Keratinocyte (primary cell): ENCODE results near the gene NKAP. TPM values are rescaled to one million over a fixed set of nuclear protein-coding genes. Genes with fewer than 3 reads are reported as not detected.

ENCODE experiments used
- DNase-seq: peaks from one replicate; pipeline ENCODE4 v3.0.0-alpha.2; 2011; ENCODE audit warnings: low read depth, missing footprints, low spot score
- FAIRE-seq: peaks from 2 replicates; lab custom pipeline; 2011; peaks lifted over from hg19 to GRCh38; lab: Jason Lieb, UNC
- H2AFZ ChIP-seq: 2 replicates; pipeline ENCODE4 v1.6.0; 2012; ENCODE audit warnings: low read length, control low read depth, inconsistent platforms; ENCODE audit not compliant: control insufficient read depth
- H3K27ac ChIP-seq: 2 replicates; pipeline ENCODE4 v1.5.1; 2011; ENCODE audit warnings: low read length; ENCODE audit not compliant: control insufficient read depth, insufficient read depth
- H3K27me3 ChIP-seq: 3 replicates; pipeline ENCODE4 v1.6.0; 2011; ENCODE audit warnings: low read length; ENCODE audit not compliant: control insufficient read depth, insufficient read depth; ENCODE audit errors: extremely low read depth
- H3K36me3 ChIP-seq, 2 experiments: 2 replicates in 1 of 2; 3 replicates in 1 of 2; pipeline ENCODE4 v1.5.1; 2011; ENCODE audit warnings: low read length in 2 of 2, mild to moderate bottlenecking in 1 of 2; ENCODE audit not compliant: control insufficient read depth in 2 of 2, insufficient read depth in 2 of 2; ENCODE audit errors: extremely low read depth in 1 of 2
- H3K4me1 ChIP-seq: 3 replicates; pipeline ENCODE4 v1.5.1; 2011; ENCODE audit warnings: low read length; ENCODE audit not compliant: control insufficient read depth, insufficient read depth; ENCODE audit errors: extremely low read depth
- H3K4me2 ChIP-seq: 3 replicates; pipeline ENCODE4 v1.6.0; 2011; ENCODE audit warnings: low read depth, low read length; ENCODE audit not compliant: control insufficient read depth, insufficient read depth; ENCODE audit errors: extremely low read depth
- H3K4me3 ChIP-seq, 3 experiments: fragments of 200-600 bp in 1 of 3; sonication (generic) in 1 of 3; 2 replicates in 2 of 3; 3 replicates in 1 of 3; pipeline ENCODE4 v1.5.1; 2011 to 2016; ENCODE audit warnings: low read length in 3 of 3, mild to moderate bottlenecking in 3 of 3, control low read depth in 2 of 3, inconsistent platforms in 1 of 3, low read depth in 1 of 3, mixed read lengths in 1 of 3, mixed run types in 1 of 3, moderate library complexity in 1 of 3; ENCODE audit not compliant: control insufficient read depth in 2 of 3, insufficient read depth in 2 of 3; ENCODE audit errors: extremely low read depth in 1 of 3
- H3K79me2 ChIP-seq: 2 replicates; pipeline ENCODE4 v1.6.0; 2012; ENCODE audit warnings: low read length; ENCODE audit not compliant: control insufficient read depth, insufficient read depth
- H3K9ac ChIP-seq: 3 replicates; pipeline ENCODE4 v1.6.0; 2011; ENCODE audit warnings: low read length; ENCODE audit not compliant: control insufficient read depth, insufficient read depth; ENCODE audit errors: extremely low read depth
- H3K9me1 ChIP-seq: 3 replicates; pipeline ENCODE4 v1.6.0; 2011; ENCODE audit warnings: low read length; ENCODE audit not compliant: control insufficient read depth, insufficient read depth; ENCODE audit errors: extremely low read depth
- H3K9me3 ChIP-seq: 2 replicates; pipeline ENCODE4 v1.5.1; 2012; ENCODE audit warnings: low read depth, low read length; ENCODE audit not compliant: control insufficient read depth
- H4K20me1 ChIP-seq: 3 replicates; pipeline ENCODE4 v1.6.0; 2011; ENCODE audit warnings: low read length; ENCODE audit not compliant: control insufficient read depth, insufficient read depth; ENCODE audit errors: extremely low read depth
- EZH2 ChIP-seq: IDR thresholded peaks from one replicate; pipeline ENCODE4 v1.6.1; 2012; ENCODE audit warnings: inconsistent platforms, mild to moderate bottlenecking, low read length, moderate library complexity
- dilution Hi-C: fragments of 300-500 bp; cut with MboI; formaldehyde crosslinking; loops from one replicate; pipeline ENCODE4 v1.7.0; 2020; ENCODE audit warnings: low sequenced_read_pairs; ENCODE audit not compliant: extremely low pct_ligation_motif_present
- polyA plus RNA-seq, 5 experiments: library from polyadenylated mRNA; depleted of rRNA in 3 of 5; stranded (reverse) in 3 of 5; stranded (forward) in 1 of 5; unstranded in 1 of 5; fragments of >200 nt; gene quantifications; 1 replicate in 1 of 5; 2 replicates in 3 of 5; 3 replicates in 1 of 5; pipeline versions ENCODE4 v1.2.1 to v1.2.3, GENCODE V29; 2011 to 2012; ENCODE audit warnings: missing spikeins in 2 of 5, low read depth in 1 of 5, low replicate concordance in 1 of 5
- TF ChIP-seq, protein P1 (sequence below), 3 experiments: IDR thresholded peaks in 1 of 3; conservative IDR thresholded peaks in 1 of 3; optimal IDR thresholded peaks in 1 of 3; 2 replicates in 2 of 3; 3 replicates in 1 of 3; pipeline versions ENCODE3 to v1.5.1; 2011; ENCODE audit warnings: low read length in 3 of 3, mild to moderate bottlenecking in 3 of 3, moderate library complexity in 2 of 3, control low read depth in 1 of 3, inconsistent platforms in 1 of 3; ENCODE audit not compliant: insufficient read depth in 2 of 3; ENCODE audit errors: extremely low read depth in 1 of 3

The NKAP gene
- polyA plus RNA-seq, 1 donor (not counting 4 experiments of a cell fraction or from before 2014, with no cell fraction given) = 4.6 TPM

- TF ChIP-seq EZH2 = no peak
- TF ChIP-seq, protein P1, sequence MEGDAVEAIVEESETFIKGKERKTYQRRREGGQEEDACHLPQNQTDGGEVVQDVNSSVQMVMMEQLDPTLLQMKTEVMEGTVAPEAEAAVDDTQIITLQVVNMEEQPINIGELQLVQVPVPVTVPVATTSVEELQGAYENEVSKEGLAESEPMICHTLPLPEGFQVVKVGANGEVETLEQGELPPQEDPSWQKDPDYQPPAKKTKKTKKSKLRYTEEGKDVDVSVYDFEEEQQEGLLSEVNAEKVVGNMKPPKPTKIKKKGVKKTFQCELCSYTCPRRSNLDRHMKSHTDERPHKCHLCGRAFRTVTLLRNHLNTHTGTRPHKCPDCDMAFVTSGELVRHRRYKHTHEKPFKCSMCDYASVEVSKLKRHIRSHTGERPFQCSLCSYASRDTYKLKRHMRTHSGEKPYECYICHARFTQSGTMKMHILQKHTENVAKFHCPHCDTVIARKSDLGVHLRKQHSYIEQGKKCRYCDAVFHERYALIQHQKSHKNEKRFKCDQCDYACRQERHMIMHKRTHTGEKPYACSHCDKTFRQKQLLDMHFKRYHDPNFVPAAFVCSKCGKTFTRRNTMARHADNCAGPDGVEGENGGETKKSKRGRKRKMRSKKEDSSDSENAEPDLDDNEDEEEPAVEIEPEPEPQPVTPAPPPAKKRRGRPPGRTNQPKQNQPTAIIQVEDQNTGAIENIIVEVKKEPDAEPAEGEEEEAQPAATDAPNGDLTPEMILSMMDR (optimal IDR thresholded peaks at IDR 0.05 in 1 of 3, IDR thresholded peaks at IDR 0.05 in 1 of 3, conservative IDR thresholded peaks at IDR 0.05 in 1 of 3; ENCODE audit: extremely low read depth in 1 of 3, insufficient read depth in 2 of 3, low read length in 3 of 3) = no peak
- FAIRE-seq = no peak
- H3K79me2 ChIP-seq = peaks cover 5% of the 10 kb centered on the region
- H3K9me1 ChIP-seq = no peaks in the 10 kb centered on the region
- H3K27me3 ChIP-seq = no peaks in the 10 kb centered on the region
- no peaks in the 10 kb centered on the region for H3K9me3 ChIP-seq
- peaks cover 3% of the 10 kb centered on the region for H3K4me1 ChIP-seq
- H2AFZ ChIP-seq = peak overlapping the region; percentile 54
- DNase-seq = no peak
- peak overlapping the region; percentile 77 for H3K27ac ChIP-seq
- H3K9ac ChIP-seq = peak overlapping the region; percentile 72
- no peaks in the 10 kb centered on the region for H3K36me3 ChIP-seq
- no peaks in the 10 kb centered on the region for H4K20me1 ChIP-seq
- peak overlapping the region; percentile 66 for H3K4me2 ChIP-seq
- dilution Hi-C loops = no loop called here
- H3K4me3 ChIP-seq = peak overlapping the region; percentile 64 to 70 (median 70)
These were observed 743 bp downstream of the NKAP start for GRCh38 chrX:119942831-119943184.

DNA sequence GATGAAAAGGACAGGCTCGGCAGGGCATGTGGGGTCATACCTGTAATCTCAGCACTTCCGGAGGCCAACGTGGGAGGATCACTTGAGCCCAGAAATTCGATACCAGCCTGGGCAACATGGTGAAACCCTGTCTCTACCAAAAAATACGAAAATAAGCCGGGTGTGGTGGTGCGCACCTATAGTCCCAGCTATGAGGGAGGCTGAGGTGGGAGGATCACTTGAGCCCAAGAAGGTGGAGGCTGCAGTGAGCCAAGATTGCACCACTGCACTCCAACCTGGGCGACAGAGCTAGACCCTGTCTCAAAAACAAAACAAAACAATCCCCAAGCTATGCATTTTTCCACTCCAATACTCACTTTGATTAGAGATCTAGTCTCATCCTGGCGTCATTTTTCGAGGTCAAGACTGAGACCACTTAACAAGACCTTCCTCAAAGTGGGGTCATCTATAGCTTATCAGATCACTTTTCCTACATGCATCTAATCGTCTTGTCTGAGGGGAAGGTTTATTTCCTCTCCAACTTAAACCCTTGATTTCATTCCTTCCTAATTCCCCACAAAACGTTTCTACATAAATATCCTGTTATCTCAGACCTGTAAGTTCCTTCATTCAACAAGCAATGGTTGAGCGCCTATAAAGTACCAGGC is 1.3 kb downstream of the NKAP start:
- DNase-seq (no peak), FAIRE-seq (no peak)
- Histone ChIP-seq H3K9me3 (no peaks in the 10 kb centered on the region), H4K20me1 (no peaks in the 10 kb centered on the region), H3K9ac (peak overlapping the region; percentile 72), H3K4me3 (peak overlapping the region; percentile 64 to 70 (median 70)), H3K27me3 (no peaks in the 10 kb centered on the region), H3K36me3 (no peaks in the 10 kb centered on the region), H2AFZ (peak overlapping the region; percentile 54), H3K4me1 (peaks cover 3% of the 10 kb centered on the region), H3K9me1 (no peaks in the 10 kb centered on the region), H3K27ac (peak overlapping the region; percentile 77), H3K79me2 (peaks cover 5% of the 10 kb centered on the region), H3K4me2 (peak overlapping the region; percentile 66)
- dilution Hi-C loops = no loop called here
- no peak for TF ChIP-seq EZH2
- TF ChIP-seq, protein P1 (optimal IDR thresholded peaks at IDR 0.05 in 1 of 3, IDR thresholded peaks at IDR 0.05 in 1 of 3, conservative IDR thresholded peaks at IDR 0.05 in 1 of 3; ENCODE audit: extremely low read depth in 1 of 3, insufficient read depth in 2 of 3, low read length in 3 of 3) = no peak
